Transverse colon (tissue), 4 donors: ENCODE results near the gene TMEM119. TPM values are rescaled to one million over a fixed set of nuclear protein-coding genes. Genes with fewer than 3 reads are reported as not detected.

Source experiments
- DNase-seq: peaks from one replicate; pipeline ENCODE4 v3.0.0-alpha.2; 2019
- H3K27ac ChIP-seq, 4 donors: fragments of 200-600 bp; sonication (generic); 2 replicates each; pipeline ENCODE4 v1.5.1; 2016 to 2018; ENCODE audit warnings: inconsistent platforms in 4 of 4
- H3K27me3 ChIP-seq: fragments of 200-600 bp; sonication (generic); 2 replicates; pipeline ENCODE4 v1.5.1; 2017; ENCODE audit warnings: inconsistent platforms
- H3K36me3 ChIP-seq, 4 donors: fragments of 200-600 bp; sonication (generic); 2 replicates each; pipeline ENCODE4 v1.5.1; 2017 to 2019; ENCODE audit warnings: inconsistent platforms in 4 of 4
- H3K4me1 ChIP-seq, 4 donors: fragments of 200-600 bp; sonication (generic); 2 replicates each; pipeline ENCODE4 v1.5.1; 2017 to 2020; ENCODE audit warnings: inconsistent platforms in 4 of 4
- H3K4me3 ChIP-seq, 4 donors: fragments of 200-600 bp; sonication (generic); 1 replicate in 1 of 4; 2 replicates in 3 of 4; pipeline versions ENCODE4 v1.5.1 to v1.6.1; 2017 to 2019; ENCODE audit warnings: inconsistent platforms in 4 of 4
- H3K9me3 ChIP-seq, 2 donors: fragments of 200-600 bp; sonication (generic); 2 replicates each; pipeline ENCODE4 v1.5.1; 2017 to 2019; ENCODE audit warnings: inconsistent platforms in 2 of 2
- CTCF ChIP-seq, 5 experiments: fragments of 200-600 bp in 3 of 5; fragments of 450-650 bp in 2 of 5; sonication (generic) in 3 of 5; IDR thresholded peaks; 1 replicate in 2 of 5; 2 replicates in 3 of 5; pipeline ENCODE4 v1.5.1; 2016 to 2017; ENCODE audit warnings: antibody characterized with exemption in 5 of 5, inconsistent platforms in 3 of 5, mild to moderate bottlenecking in 2 of 5, moderate library complexity in 1 of 5
- EP300 ChIP-seq: sonication (generic); formaldehyde crosslinking; IDR thresholded peaks from one replicate; pipeline ENCODE4 v1.6.1; 2017; ENCODE audit warnings: antibody characterized with exemption, low read depth
- POLR2A ChIP-seq: fragments of 450-650 bp; IDR thresholded peaks from one replicate; pipeline ENCODE4 v1.6.1; 2016; ENCODE audit warnings: antibody characterized with exemption, mild to moderate bottlenecking, moderate library complexity
- POLR2AphosphoS5 ChIP-seq, 3 donors: sonication (generic); formaldehyde crosslinking; IDR thresholded peaks; one replicate each; pipeline ENCODE4 v1.6.1; 2016; ENCODE audit warnings: antibody characterized with exemption in 3 of 3
- WGBS, 2 donors: methylation state at CpG; one replicate each; pipeline ENCODE4 v1.1.5; 2018; ENCODE audit warnings: low coverage in 1 of 2; 5-methylcytosine and 5-hydroxymethylcytosine counted together
- in situ Hi-C, 4 donors: fragments of 200-750 bp; cut with MboI; loops; one replicate each; pipeline versions ENCODE4 v1.15.0 to v1.15.1; 2017; ENCODE audit warnings: low sequenced_read_pairs in 3 of 4, low pct_ligation_motif_present in 1 of 4, low pct_unique_long_range_greater_than_20kb in 1 of 4
- intact Hi-C: fragments of 100-400 bp; cut with DNase I; formaldehyde crosslinking; loops from one replicate; pipeline ENCODE4 v1.15.1; 2023; ENCODE audit warnings: low total_unique reads
- total RNA-seq, 4 donors: library from RNA; depleted of rRNA; stranded (reverse); fragments of >200 nt; gene quantifications; one replicate each; pipeline ENCODE4 v1.1.0, GENCODE V29; 2016

Gene TMEM119
- total RNA-seq, 4 donors from 2014 or later, result 3.3 to 18.3 (median 9.7) TPM

- Histone ChIP-seq H3K27ac (no peak overlapping the region), H3K9me3 (no peaks in the 10 kb centered on the region), H3K4me3 (no peak overlapping the region), H3K27me3 (no peaks in the 10 kb centered on the region), H3K4me1 (peaks cover 3 to 23% (median 6%) of the 10 kb centered on the region in 4 donors), H3K36me3 (peaks cover 0 to 12% (median 0%) of the 10 kb centered on the region in 4 donors)
- no peak for TF ChIP-seq EP300
- TF ChIP-seq POLR2AphosphoS5 (IDR thresholded peaks at IDR 0.05), result no peak
- no peak for TF ChIP-seq CTCF (IDR thresholded peaks at IDR 0.05)
- TF ChIP-seq POLR2A, result no peak
- 27% methylated on average over 2 of the region's 2 CpGs; no CpG with 5 or more reads in 1 of the 2 donors for WGBS, 2 donors
- intact Hi-C loops (no loop called here), in situ Hi-C loops (loop anchor here in 3 of 4 donors (5.0 to 25.0 kb wide), 2 partner anchors 39 to 514 kb away; partner anchors contain the start of genes ALKBH2 (in 2 of the 3) and UNG (in 2 of the 3))
- DNase-seq, result no peak
These were observed 24.6 kb downstream of the TMEM119 start for GRCh38 chr12:108573317-108573716.

- DNase-seq, result no peak
- intact Hi-C loops (no loop called here), in situ Hi-C loops (loop anchor here in 3 of 4 donors (5.0 to 25.0 kb wide), 2 partner anchors 40 to 515 kb away; partner anchors contain the start of genes ALKBH2 (in 2 of the 3) and UNG (in 2 of the 3))
- Histone ChIP-seq H3K27ac (no peak overlapping the region), H3K27me3 (no peaks in the 10 kb centered on the region), H3K4me3 (no peak overlapping the region), H3K9me3 (no peaks in the 10 kb centered on the region), H3K36me3 (peaks cover 0 to 18% (median 5%) of the 10 kb centered on the region in 4 donors), H3K4me1 (peaks cover 3 to 33% (median 6%) of the 10 kb centered on the region in 4 donors)
- 29 to 39% methylated on average over 4 to 8 of the region's 8 CpGs for WGBS, 2 donors
- TF ChIP-seq POLR2A (no peak), EP300 (no peak), POLR2AphosphoS5 (IDR thresholded peaks at IDR 0.05) (no peak), CTCF (IDR thresholded peaks at IDR 0.05) (no peak)
These were observed 25.6 kb downstream of the TMEM119 start for GRCh38 chr12:108572166-108572790.

GRCh38 chr12:108571609-108572165 is 26.2 kb downstream of the TMEM119 start:
- in situ Hi-C loops (loop anchor here in 3 of 4 donors (5.0 to 25.0 kb wide), 2 partner anchors 41 to 516 kb away; partner anchors contain the start of genes ALKBH2 (in 2 of the 3) and UNG (in 2 of the 3)), intact Hi-C loops (no loop called here)
- Histone ChIP-seq H3K4me1 (peaks cover 3 to 39% (median 8%) of the 10 kb centered on the region in 4 donors), H3K27me3 (no peaks in the 10 kb centered on the region), H3K9me3 (no peaks in the 10 kb centered on the region), H3K27ac (no peak overlapping the region), H3K36me3 (peaks cover 0 to 24% (median 8%) of the 10 kb centered on the region in 4 donors), H3K4me3 (no peak overlapping the region)
- TF ChIP-seq EP300, result no peak
- TF ChIP-seq CTCF (IDR thresholded peaks at IDR 0.05), result no peak
- TF ChIP-seq POLR2AphosphoS5 (IDR thresholded peaks at IDR 0.05), result no peak
- no peak for TF ChIP-seq POLR2A
- 90 to 100% methylated on average over 2 to 8 of the region's 8 CpGs for WGBS, 2 donors
- no peak for DNase-seq
